ENCODE data around the gene OR2T6.
"Not testable (repeated sequence)": the region's sequence is repeated elsewhere in the genome, so short reads cannot be mapped to it uniquely, and the experiment has no call there.

The OR2T6 gene

GRCh38 chr1:248375446-248375845 lies at the start of gene OR2T6:
Gene OR2T6 (plus strand): TSS chr1:248375746. CDS start chr1:248387609, 11,863 bp downstream.
- DNase-seq (ENCODE audit: low read depth in 2 of 2) = no peak

- no peak for DNase-seq (ENCODE audit: low read depth in 2 of 2)
Observed at GRCh38 chr1:248343451-248343850, 32.1 kb upstream of the OR2T6 start.

- no peak for DNase-seq (ENCODE audit: low read depth in 2 of 2)
Observed at GRCh38 chr1:248348475-248348874, 27.1 kb upstream of the OR2T6 start, which contains the start of gene OR14C36. Gene OR14C36 (plus strand): TSS chr1:248348775. CDS start chr1:248348775, 0 bp downstream.

GRCh38 chr1:248359415-248359814 lies 16.1 kb upstream of the OR2T6 start:
- no peak for DNase-seq (ENCODE audit: low read depth in 2 of 2)

- DNase-seq (ENCODE audit: low read depth in 2 of 2) = no peak
Observed at GRCh38 chr1:248361121-248361715, 14.3 kb upstream of the OR2T6 start, which contains the start of gene OR2T4. Gene OR2T4 (plus strand): TSS chr1:248361665. CDS start chr1:248361665, 0 bp downstream.

- DNase-seq (ENCODE audit: low read depth in 2 of 2) = no peak
Observed at GRCh38 chr1:248366609-248367008, 8.9 kb upstream of the OR2T6 start.

GRCh38 chr1:248372394-248372793 lies 3.2 kb upstream of the OR2T6 start:
- no peak for DNase-seq (ENCODE audit: low read depth in 2 of 2)

- DNase-seq (ENCODE audit: low read depth in 2 of 2) = no peak
Observed at GRCh38 chr1:248373761-248374160, 1.8 kb upstream of the OR2T6 start.

- no peak for DNase-seq (ENCODE audit: low read depth in 2 of 2)
Observed at GRCh38 chr1:248376916-248377315, 1.4 kb downstream of the OR2T6 start.

GRCh38 chr1:248380854-248381253 lies 5.3 kb downstream of the OR2T6 start:
- DNase-seq (ENCODE audit: low read depth in 2 of 2) = no peak

- no peak for DNase-seq (ENCODE audit: low read depth in 2 of 2)
Observed at GRCh38 chr1:248388426-248388825, 12.9 kb downstream of the OR2T6 start.

- DNase-seq (ENCODE audit: low read depth in 2 of 2) = no peak
Observed at GRCh38 chr1:248393050-248393449, 17.5 kb downstream of the OR2T6 start.

GRCh38 chr1:248402748-248403147 lies 27.2 kb downstream of the OR2T6 start, which contains the start of gene OR2T1:
Gene OR2T1 (plus strand): TSS chr1:248403048. CDS start chr1:248406148, 3,100 bp downstream.
- DNase-seq (ENCODE audit: low read depth in 2 of 2) = no peak

GRCh38 chr1:248404024-248404423 lies 28.5 kb downstream of the OR2T6 start:
- DNase-seq (ENCODE audit: low read depth in 2 of 2) = no peak

- DNase-seq (ENCODE audit: low read depth in 2 of 2) = no peak
Observed at GRCh38 chr1:248406721-248407692, 31.5 kb downstream of the OR2T6 start.

GRCh38 chr1:248416226-248416625 lies 40.7 kb downstream of the OR2T6 start:
- no peak for DNase-seq (ENCODE audit: low read depth in 2 of 2)

GRCh38 chr1:248417854-248418253 lies 42.3 kb downstream of the OR2T6 start:
- DNase-seq (ENCODE audit: low read depth in 2 of 2) = no peak

GRCh38 chr1:248421384-248421783 lies 45.8 kb downstream of the OR2T6 start:
- no peak for DNase-seq (ENCODE audit: low read depth in 2 of 2)

GRCh38 chr1:248427526-248428191 lies 52.1 kb downstream of the OR2T6 start:
- not testable (repeated sequence) for DNase-seq (ENCODE audit: low read depth in 2 of 2)

- DNase-seq (ENCODE audit: low read depth in 2 of 2) = not testable (repeated sequence)
Observed at GRCh38 chr1:248428192-248428533, 52.6 kb downstream of the OR2T6 start.

GRCh38 chr1:248431683-248432082 lies 56.1 kb downstream of the OR2T6 start:
- DNase-seq (ENCODE audit: low read depth in 2 of 2) = not testable (repeated sequence)

- DNase-seq (ENCODE audit: low read depth in 2 of 2) = not testable (repeated sequence)
Observed at GRCh38 chr1:248432201-248432600, 56.7 kb downstream of the OR2T6 start.

Data from activated CD4-positive, alpha-beta T cell treated with anti-CD3 and anti-CD28 coated beads for 24 hours (primary cell).